HuH-7 (cell line): ENCODE measurements around the gene CDCP1.
A peak's percentile ranks its signal among the peaks of the same experiment; 100 is the strongest.
"Not testable (repeated sequence)": the region's sequence is repeated elsewhere in the genome, so short reads cannot be mapped to it uniquely, and the experiment has no call there.

Source experiments
- DNase-seq: peaks from one replicate; pipeline ENCODE4 v3.0.0; 2011; ENCODE audit warnings: low spot score

Gene CDCP1

GRCh38 chr3:45055032-45055410, 91.2 kb downstream of the CDCP1 start:
- no peak for DNase-seq

- no peak for DNase-seq
Measured at GRCh38 chr3:45054196-45054857, 91.9 kb downstream of the CDCP1 start.

GRCh38 chr3:45053805-45054195, 92.4 kb downstream of the CDCP1 start:
- not testable (repeated sequence) for DNase-seq

GRCh38 chr3:45051685-45052084, 94.5 kb downstream of the CDCP1 start:
- DNase-seq: no peak

GRCh38 chr3:45049807-45050206, 96.4 kb downstream of the CDCP1 start:
- DNase-seq: no peak

- no peak for DNase-seq
Measured at GRCh38 chr3:45048244-45048643, 97.9 kb downstream of the CDCP1 start.

GRCh38 chr3:45043728-45044299, 102.4 kb downstream of the CDCP1 start:
- DNase-seq: no peak

GRCh38 chr3:45042162-45042561, 104.0 kb downstream of the CDCP1 start:
- no peak for DNase-seq

- no peak for DNase-seq
Measured at GRCh38 chr3:45041666-45042065, 104.5 kb downstream of the CDCP1 start.

- peak; percentile 99 for DNase-seq
Measured at GRCh38 chr3:45037720-45038455, 108.3 kb downstream of the CDCP1 start.

GRCh38 chr3:45035441-45036301, 110.5 kb downstream of the CDCP1 start:
- DNase-seq: no peak

GRCh38 chr3:45034612-45035252, 111.4 kb downstream of the CDCP1 start:
- no peak for DNase-seq

- no peak for DNase-seq
Measured at GRCh38 chr3:45033791-45034190, 112.4 kb downstream of the CDCP1 start.
